ENCODE measurements around the gene AQP2. TPM values are rescaled to one million over a fixed set of nuclear protein-coding genes. Genes with fewer than 3 reads are reported as not detected.

Gene AQP2
- polyA plus RNA-seq, 4 donors, result 93.0 to 265 (median 104) TPM

DNA sequence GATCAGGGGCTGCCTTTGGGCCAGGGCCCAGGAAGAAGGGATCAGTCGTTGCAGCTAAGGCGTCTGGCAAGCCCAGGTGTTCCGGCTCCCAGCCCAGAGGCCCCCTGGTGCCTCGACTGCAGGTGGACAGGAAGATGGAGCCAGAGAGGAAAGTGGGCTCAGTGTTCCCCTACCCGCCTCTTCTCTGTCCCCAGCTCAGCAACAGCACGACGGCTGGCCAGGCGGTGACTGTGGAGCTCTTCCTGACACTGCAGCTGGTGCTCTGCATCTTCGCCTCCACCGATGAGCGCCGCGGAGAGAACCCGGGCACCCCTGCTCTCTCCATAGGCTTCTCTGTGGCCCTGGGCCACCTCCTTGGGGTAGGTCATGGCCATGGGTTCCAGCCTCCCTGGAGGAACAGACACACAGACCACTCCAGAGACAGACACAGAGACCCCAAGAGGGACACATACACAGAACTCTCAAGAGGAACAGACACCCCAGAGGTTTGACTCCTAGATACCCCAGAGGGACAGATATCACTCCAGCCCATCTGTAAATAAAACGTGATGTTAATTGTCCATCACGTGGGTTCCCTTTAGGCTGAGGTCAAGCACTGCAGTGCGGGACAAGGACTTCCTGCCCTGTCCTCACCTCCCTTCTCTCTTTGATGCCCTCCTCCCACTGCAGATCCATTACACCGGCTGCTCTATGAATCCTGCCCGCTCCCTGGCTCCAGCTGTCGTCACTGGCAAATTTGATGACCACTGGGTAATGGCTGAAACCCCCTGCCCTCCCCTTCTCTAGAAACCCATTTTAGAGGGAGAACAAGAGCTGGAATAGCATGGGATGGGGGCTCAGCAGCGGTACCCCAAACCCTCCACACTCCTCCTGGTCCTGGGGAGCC is 3.7 kb downstream of the AQP2 start:
- no peak for DNase-seq (ENCODE audit: low read depth in 4 of 4, low spot score in 3 of 4)

DNA sequence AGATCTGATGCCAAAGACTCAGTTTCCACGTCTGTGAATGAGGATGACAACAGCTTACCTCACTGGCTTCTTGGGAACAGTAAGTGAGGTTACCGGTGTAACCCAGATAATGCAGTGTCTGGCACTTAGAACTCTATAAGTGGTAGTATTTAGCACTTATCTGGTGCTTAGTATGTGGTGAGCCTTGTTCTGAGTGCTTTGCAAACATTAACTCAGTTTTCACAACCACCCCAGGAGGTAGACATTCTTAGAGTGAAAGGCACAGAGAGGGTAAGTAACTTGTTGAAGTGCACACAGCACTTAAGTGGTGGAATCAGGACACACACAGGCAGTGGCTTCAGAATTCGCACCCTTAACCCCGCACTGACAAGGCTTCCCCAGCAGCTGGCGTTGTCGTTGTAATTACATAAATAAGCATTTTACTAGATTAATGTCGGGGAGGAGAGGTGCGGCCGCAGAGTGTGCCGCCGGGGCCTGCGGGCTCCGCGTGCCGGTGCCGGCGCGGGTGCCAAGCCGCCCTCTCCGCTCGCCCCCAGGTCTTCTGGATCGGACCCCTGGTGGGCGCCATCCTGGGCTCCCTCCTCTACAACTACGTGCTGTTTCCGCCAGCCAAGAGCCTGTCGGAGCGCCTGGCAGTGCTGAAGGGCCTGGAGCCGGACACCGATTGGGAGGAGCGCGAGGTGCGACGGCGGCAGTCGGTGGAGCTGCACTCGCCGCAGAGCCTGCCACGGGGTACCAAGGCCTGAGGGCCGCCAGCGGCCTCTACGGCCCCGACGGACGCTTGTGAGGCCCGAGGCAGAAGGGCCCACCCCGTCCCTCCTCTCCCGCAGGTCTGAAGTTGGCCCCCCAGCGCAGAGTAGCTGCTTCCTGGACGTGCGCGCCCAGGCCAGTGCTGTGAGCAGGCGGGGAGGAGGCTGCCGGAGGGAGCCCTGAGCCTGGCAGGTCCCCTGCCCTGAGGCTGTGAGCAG is 4.6 kb downstream of the AQP2 start:
- DNase-seq (ENCODE audit: low read depth in 4 of 4, low spot score in 3 of 4), result no peak

DNA sequence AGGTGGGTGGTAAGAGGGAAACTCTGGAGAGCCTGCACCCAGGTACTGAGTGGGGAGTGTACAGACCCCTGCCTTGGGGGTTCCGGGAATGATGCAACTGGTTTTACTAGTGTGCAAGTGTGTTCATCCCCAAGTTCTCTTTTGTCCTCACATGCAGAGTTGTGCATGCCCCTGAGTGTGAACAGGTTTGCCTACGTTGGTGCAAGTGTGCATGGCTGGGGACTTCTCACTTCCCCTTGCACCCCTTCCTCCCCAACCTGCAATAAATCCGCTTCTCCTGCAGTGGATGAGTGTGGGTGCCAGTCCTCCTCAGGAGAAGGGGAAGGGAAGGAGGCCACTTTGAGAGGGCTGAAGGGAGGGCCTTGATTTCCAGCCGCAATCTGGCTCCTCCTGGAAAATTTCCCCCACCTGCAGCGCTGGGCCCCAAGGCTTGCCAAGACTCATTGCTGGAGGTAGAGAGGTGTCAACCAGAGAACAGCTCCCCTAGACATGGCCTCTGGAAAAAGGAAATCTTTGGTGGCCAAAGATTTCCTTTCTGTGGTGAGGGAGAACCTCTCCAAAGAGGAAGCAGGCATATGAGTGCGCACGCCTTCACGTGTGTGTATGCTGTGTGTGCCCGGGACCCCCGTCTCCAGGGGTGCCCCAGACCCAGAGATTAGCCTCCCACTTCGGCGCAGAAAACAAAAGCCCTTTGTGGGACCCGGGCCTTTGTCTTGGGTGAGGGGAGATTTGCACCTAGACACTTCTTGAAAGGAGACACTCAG is 5.5 kb downstream of the AQP2 start:
- DNase-seq (ENCODE audit: low read depth in 4 of 4, low spot score in 3 of 4), result no peak

DNA sequence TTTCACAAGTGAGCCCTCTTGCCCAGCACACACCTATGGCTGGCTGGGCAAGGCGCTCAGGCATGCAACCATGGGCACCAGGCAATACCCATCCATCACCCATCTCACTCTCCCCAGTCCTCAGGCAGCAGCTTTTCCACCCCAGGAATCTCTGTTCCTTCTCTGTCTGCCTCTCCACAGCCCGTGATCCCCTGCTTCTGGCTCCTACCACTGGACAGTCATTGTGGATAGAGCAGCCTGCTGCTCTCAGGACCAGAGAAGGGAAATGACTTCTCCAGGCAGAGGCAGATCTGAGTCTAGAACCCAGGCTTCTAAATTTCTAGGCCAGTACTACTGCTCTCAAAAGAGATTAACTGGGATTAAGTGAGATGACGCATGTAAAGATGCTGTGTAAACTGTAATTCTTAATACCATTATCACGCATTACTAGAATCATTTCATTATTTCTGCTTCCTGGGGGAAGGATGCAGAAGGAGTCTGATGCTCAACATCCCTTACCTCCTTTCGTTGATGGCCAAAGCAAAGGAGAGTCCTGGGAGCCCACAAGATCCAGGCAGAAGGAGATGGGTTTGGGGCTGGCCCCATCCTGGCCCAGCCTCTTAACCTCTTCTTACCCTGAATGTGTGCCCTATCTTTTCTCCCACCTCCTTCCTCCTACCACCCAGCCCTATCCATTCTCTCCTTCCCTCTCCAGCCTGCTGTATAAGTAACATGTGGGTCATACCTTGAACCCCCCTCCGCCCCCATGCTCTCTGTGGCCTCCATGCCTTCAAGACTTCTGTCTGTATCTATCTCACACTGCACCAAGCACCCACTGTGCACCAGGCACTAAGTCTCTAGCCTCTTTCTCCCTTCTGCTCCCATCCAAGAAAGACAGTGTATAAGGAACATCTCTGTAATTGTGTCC is 6.4 kb downstream of the AQP2 start:
- no peak for DNase-seq (ENCODE audit: low read depth in 4 of 4, low spot score in 3 of 4)

DNA sequence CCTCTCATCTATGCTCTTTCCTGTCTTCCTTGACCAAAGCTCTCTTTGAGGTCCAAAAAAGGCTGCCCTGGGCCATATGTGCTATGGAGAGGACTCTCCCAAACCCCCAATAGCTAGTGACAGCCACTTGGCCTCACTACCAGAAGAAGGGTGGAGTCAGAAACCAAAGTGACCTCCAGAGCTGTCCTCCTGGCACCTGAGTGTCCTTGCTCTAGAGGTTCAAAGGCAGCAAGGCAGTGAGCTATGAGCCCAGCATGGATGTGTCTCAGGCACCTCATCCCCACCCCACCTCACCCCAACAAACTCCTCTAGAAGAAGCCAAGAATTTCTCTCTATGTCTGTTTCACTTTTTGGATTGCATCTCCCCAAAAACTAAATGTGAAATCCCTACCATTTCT is 7.0 kb downstream of the AQP2 start:
- no peak for DNase-seq (ENCODE audit: low read depth in 4 of 4, low spot score in 3 of 4)

DNA sequence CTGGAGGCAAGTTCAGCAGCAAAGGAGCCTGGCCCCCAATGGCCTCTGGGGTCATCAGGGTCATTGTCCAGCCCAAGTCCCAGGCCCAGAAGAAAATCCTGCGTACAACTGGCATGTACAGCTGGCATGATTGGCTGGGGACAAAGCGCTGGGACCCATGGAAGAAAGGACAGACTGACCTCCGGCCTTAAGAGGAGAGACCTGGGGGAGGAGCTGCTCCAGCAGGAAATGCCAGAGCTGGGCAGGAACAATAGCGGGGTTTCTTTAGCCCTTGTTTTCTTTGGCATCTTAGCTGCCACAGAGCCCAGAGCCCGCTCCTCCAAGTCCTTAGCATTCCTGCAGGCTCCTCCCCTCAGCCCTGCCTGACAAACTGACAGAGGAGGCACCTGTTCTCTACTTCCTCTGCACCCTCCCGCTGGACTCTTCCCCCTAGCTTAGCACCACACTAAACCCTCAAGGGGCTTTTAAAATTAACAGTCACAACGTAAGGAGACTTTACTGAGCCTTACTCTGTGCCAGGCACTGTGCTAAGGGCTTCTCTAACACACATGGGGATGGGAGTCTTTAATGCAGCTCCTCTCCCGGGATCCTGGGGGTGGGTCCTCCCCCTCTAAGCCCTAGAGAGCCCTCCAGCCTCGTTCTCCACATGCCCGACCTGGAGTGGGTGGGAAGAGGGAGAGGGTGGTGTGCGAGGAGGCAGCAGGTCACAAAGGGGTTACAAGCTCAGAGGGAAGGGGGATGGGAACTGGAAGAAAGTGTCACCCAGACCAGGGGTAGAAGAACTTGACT is 9.3 kb downstream of the AQP2 start:
- DNase-seq (ENCODE audit: low read depth in 4 of 4, low spot score in 3 of 4), result no peak

DNA sequence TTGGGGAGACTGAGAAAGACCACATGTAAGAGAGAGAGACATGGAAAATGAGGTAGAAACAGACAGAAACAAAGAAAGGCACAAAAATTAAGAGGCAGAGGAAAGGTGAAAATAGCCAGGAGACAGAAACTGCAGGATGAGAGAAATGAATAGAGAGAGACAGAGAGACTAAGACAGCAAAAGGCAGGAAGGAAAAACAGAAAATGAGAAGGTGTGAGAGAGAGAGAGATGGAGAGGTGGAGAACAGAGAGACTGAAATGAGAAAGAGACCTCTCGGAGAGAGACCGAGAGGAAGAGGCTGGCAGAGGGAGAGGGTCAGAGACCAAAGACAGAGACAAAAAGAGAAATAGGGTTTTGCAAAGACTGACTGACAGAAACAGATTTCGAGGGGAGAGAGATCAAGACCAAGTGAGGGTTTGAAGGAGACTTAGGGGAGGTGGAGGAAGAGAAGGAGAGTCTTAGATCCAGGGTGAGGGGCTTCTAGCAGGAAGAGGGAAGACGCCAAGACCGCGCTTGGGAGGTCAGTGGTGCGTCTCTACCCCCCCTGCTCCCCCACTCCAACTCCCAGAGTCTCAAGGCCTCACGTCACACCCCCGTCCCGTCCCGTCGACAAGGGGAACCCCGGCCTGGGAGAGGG is 10.1 kb downstream of the AQP2 start:
- DNase-seq (ENCODE audit: low read depth in 4 of 4, low spot score in 3 of 4), result no peak

DNA sequence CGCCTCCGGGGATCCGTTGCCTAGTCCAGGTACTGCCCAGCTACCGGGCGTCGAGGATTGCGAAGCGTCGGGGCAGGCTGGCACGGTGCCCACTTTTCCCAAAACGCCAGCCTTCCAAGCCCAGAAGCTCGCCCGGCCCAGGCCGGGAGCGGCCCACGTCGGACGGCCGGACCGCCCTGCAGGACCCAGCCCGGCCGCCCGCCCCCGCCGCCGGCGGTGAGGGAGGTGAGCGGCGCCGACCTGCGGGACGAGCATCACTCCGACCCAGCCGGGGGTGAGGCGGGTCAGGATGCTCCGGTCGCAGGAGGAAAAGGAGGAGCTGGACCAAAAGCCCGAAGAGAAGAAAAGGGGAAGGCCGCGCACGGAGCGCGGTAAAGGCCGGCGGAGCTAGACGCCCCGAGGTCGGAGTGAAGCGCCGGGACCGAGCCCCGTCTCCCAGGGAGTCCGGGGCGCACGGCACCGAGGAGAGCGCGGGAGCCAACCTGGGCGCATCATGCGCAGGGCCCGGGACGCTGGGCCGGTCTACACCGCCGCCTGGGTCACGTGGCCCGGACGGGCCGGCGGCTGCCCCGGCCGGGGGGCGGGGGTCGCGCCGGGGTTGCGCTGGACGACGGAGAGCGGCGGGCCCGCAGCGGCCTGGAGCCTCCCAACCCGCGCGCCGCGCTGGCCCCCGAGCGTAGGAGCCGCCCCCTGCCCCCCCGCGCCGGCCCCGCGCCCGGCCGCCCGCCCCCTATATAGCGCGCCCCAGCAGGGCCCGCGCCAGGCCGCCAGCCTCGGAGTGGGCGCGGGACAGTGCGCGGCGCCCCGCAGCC is 10.8 kb downstream of the AQP2 start, which contains the start of gene AQP5:
Gene AQP5, plus strand, starts transcription at position 762 of the 812 bp plus-strand sequence. CDS start 146 bp downstream, outside the sequence.
- DNase-seq (ENCODE audit: low read depth in 4 of 4, low spot score in 3 of 4), result no peak

DNA sequence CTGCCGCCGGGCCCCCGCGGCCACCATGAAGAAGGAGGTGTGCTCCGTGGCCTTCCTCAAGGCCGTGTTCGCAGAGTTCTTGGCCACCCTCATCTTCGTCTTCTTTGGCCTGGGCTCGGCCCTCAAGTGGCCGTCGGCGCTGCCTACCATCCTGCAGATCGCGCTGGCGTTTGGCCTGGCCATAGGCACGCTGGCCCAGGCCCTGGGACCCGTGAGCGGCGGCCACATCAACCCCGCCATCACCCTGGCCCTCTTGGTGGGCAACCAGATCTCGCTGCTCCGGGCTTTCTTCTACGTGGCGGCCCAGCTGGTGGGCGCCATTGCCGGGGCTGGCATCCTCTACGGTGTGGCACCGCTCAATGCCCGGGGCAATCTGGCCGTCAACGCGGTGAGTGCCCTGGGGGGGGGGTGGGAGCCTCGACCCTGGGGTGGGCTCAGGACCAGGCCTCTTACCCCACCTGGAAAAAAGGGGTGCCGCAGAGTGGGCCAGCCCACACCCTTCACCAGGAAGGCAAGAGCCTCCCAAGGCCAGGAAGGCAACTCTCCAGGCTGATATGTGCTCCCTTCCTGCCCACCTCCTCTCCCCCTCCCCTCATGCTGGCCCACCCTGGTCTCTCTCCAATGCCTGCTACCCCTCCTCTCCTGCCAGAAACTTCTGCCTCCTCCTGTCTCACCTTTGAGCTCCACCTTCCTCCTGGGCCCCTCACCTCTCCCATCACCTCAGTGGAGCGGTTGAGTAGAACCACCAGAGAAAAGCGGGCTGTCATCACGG is 11.6 kb downstream of the AQP2 start:
- no peak for DNase-seq (ENCODE audit: low read depth in 4 of 4, low spot score in 3 of 4)

DNA sequence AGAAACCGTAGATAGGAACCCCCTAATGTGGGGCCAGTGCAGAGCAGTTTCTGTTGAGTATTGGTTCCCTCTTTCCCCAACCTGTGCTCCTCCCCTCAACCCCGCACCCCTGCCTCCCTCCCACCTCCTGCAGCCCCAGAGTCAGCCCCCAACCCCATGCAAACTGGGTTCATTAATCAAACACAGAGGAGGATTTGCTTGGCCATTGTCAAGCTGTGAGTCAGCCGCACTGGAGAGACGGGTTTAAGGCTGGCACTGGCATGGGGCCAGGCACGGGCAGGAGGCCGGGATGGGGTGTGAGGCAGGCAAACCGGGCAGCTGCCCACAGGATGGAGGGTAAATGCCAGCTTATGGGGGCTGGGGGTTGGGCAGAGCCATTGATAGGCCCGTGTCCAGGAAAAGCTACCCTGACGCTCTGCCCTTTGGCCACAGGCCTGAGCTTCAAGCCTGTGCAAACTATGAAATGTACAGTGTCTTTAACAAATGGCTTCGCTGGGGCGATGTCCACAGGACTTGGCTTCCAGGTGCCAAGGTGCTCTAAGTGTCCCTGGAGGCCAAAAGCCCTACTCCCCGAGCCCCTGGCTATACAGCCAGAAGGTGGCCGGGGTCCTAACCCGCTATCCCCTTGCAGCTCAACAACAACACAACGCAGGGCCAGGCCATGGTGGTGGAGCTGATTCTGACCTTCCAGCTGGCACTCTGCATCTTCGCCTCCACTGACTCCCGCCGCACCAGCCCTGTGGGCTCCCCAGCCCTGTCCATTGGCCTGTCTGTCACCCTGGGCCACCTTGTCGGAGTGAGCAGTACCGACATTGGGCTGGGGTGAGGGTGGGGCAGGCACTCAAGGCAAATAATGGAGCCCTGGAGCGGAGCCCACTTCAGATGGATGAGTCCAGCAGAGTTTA is 12.6 kb downstream of the AQP2 start:
- DNase-seq (ENCODE audit: low read depth in 4 of 4, low spot score in 3 of 4), result no peak

DNA sequence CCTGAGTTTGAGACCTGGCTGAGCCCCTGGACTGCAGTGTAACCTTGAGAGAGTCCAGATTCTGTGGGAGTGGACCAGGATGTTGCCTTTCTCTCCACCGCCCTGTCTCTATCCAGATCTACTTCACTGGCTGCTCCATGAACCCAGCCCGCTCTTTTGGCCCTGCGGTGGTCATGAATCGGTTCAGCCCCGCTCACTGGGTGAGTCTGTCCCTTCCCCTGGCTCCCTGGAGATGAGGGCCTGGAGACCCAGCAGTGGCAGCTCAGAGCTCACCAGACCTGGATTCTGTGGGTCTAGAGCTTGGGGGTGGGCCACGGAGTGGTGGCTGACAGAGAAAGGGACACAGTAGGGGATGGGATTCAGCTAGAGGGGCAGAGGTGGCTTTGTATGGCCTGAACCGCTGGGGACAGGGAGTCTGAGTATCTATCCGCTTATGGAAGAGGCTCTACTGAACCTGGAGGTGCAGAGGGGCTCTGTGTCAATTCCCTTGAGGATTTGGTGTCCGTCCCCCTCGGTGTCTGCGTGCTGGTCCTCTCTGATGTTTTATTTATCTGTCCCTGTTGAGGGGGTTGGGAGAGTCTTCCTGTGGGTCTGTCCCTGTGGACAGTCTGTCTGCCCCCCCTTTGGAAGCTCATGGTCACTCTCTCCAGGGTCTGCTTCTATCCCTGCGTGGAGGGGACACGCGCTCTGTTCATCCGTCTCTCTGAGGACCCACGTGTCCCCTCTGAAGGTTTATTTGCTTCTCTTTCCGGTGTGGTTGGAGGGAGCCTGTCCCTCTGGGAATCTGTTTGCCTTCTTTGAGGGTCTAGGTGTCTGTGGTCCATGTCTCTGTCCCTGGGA is 13.7 kb downstream of the AQP2 start:
- no peak for DNase-seq (ENCODE audit: low read depth in 4 of 4, low spot score in 3 of 4)

DNA sequence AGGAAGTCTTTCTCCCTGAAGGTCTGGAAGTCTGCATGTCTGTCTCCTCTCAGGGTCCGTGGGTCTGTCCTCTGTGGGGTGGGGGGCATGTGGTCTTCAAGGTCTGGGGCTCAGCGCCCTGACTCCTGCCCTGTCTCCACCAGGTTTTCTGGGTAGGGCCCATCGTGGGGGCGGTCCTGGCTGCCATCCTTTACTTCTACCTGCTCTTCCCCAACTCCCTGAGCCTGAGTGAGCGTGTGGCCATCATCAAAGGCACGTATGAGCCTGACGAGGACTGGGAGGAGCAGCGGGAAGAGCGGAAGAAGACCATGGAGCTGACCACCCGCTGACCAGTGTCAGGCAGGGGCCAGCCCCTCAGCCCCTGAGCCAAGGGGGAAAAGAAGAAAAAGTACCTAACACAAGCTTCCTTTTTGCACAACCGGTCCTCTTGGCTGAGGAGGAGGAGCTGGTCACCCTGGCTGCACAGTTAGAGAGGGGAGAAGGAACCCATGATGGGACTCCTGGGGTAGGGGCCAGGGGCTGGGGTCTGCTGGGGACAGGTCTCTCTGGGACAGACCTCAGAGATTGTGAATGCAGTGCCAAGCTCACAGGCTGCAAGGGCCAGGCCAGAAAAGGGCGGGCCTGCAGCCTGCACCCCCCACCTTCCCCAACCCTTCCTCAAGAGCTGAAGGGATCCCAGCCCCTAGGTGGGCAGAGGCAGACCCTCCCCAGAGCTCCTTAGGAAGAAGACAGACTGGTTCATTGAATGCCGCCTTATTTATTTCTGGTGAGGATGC is 14.5 kb downstream of the AQP2 start:
- DNase-seq (ENCODE audit: low read depth in 4 of 4, low spot score in 3 of 4), result no peak

DNA sequence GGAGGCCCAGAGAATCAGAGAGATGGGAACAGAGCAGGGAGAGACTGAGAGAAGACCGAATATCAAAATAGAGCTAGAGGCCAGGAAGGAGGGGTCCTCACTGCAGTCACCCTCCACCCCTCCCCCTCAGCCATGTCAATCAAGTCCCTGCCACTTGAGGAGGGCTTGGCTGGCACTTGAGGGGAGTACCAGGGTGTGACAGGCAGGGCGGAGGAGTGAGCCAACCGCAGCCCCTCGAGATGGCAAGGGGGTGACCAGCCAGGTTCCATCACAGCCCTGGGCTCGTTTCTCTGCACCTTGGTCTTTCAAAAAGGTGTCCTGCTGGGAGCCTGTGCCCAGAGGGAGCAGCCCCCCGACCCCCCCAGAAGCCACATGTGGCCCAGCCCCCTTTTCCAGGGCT is 15.3 kb downstream of the AQP2 start:
- no peak for DNase-seq (ENCODE audit: low read depth in 4 of 4, low spot score in 3 of 4)

DNA sequence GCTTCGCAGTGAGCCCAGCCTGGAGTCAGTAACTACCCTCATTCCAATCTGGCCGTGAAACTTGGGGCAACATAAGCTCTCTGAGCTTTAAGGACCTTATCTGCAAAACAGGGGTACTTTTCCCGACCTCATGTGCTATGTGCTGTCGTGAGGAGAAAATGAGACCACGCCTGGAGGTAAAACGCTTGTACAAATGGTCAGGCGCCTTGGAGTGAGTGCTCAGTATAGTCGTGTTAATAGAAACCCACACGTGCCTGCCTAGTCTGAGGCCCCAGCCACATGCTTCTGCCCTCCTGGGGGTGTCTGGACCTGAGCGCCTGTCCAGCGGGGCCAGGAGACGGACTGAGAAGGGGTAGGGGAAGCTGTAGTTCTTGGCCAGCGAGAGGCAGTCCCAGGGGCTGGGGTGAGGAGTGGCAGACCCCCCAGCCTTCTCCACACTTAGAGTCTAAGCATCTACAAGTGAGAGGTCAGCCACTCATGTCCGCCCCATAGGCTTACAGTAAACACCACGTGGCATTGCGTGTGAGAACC is 16.0 kb downstream of the AQP2 start:
- DNase-seq (ENCODE audit: low read depth in 4 of 4, low spot score in 3 of 4), result no peak

All from right renal pelvis (tissue), 4 donors.